Activated T-cell treated with anti-CD3 and anti-CD28 coated beads, Interleukin-2, amount 50 U/mL, for 24 hours (primary cell): ENCODE measurements around the gene GCDH.
"Not testable (repeated sequence)": the region's sequence is repeated elsewhere in the genome, so short reads cannot be mapped to it uniquely, and the experiment has no call there.

Experiments
- DNase-seq: peaks from one replicate; pipeline ENCODE4 v3.0.0-alpha.2; 2020
- H3K27ac Mint-ChIP-seq: 2 replicates; pipeline ENCODE4 v1.8.0; 2020; ENCODE audit warnings: mild to moderate bottlenecking, mixed read lengths
- H3K27me3 Mint-ChIP-seq: 2 replicates; pipeline ENCODE4 v1.8.0; 2020; ENCODE audit warnings: mixed read lengths
- H3K36me3 Mint-ChIP-seq: 2 replicates; pipeline ENCODE4 v1.8.0; 2020; ENCODE audit warnings: low read depth, mixed read lengths
- H3K4me1 Mint-ChIP-seq: 2 replicates; pipeline ENCODE4 v1.8.0; 2020; ENCODE audit warnings: low read depth, mixed read lengths
- H3K4me3 Mint-ChIP-seq: 2 replicates; pipeline ENCODE4 v1.8.0; 2020; ENCODE audit warnings: mild to moderate bottlenecking, moderate library complexity, mixed read lengths
- H3K9me3 Mint-ChIP-seq: 2 replicates; pipeline ENCODE4 v1.8.0; 2020; ENCODE audit warnings: mixed read lengths

Gene GCDH

DNA sequence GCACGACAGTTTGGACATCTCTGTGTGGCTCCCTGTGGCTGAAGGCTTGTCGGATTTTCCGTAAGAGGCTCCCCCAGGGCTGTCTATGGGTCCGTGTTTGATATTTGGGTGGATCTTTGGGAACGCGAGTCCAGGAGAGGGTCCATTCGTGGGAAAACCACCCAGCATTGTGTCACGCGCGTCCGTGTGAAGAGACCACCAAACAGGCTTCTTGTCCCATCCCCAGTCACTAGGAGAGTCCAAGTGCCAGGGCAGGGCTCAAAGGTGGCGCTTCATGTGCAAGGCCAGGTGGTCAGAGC is 6.4 kb upstream of the GCDH start:
- H3K9me3 Mint-ChIP-seq, result peaks cover 2% of the 10 kb centered on the region
- DNase-seq, result no peak
- H3K36me3 Mint-ChIP-seq, result peaks cover 2% of the 10 kb centered on the region
- peak overlapping the region; percentile 82 for H3K4me3 Mint-ChIP-seq
- no peaks in the 10 kb centered on the region for H3K27me3 Mint-ChIP-seq
- peak overlapping the region; percentile 86 for H3K27ac Mint-ChIP-seq
- peaks cover 32% of the 10 kb centered on the region for H3K4me1 Mint-ChIP-seq

DNA sequence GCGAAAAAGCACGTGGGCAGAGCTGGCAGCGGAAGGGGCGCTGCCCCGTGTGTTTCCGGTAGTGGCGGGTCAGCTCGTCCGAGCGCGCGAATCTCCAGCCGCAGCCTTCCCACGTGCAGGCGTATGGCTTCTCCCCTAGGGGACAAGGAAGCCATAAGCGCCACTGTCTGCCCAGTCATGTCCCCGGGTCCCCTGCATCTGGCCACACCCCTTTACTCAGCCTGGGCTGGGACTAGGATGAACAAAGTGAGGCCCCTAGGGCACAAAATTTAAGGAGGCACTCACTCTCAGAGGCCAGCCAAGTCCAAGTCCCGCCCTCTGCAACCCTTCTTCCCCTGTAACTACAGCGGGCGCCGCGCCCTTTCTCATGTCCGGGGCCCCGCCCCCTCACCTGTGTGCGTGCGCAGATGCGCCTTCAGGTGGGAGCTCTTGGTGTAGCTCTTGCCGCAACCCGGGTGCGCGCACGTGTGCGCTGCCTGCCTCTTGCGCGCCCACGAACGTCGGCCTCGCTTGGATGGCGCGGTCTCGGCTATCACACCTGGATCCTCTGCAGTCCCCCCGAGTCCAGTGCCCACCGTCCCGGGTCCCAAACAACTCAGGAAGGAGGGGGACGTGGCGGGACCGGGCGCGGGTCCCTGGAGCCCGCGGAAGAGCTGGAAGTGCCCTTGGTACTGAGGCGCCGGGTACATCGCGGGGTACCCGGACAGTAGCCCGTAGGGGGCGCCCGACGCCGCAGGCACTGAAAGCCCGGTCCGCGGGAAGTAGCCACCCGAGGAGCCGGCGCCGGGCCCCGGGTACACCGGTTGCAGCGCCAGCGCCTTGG is 5.8 kb upstream of the GCDH start:
- Mint-ChIP-seq H3K27me3 (no peaks in the 10 kb centered on the region), H3K9me3 (peaks cover 2% of the 10 kb centered on the region), H3K4me1 (peaks cover 34% of the 10 kb centered on the region), H3K4me3 (peak overlapping the region; percentile 82), H3K36me3 (peaks cover 2% of the 10 kb centered on the region), H3K27ac (peak overlapping the region; percentile 86)
- peak; percentile 93 for DNase-seq

DNA sequence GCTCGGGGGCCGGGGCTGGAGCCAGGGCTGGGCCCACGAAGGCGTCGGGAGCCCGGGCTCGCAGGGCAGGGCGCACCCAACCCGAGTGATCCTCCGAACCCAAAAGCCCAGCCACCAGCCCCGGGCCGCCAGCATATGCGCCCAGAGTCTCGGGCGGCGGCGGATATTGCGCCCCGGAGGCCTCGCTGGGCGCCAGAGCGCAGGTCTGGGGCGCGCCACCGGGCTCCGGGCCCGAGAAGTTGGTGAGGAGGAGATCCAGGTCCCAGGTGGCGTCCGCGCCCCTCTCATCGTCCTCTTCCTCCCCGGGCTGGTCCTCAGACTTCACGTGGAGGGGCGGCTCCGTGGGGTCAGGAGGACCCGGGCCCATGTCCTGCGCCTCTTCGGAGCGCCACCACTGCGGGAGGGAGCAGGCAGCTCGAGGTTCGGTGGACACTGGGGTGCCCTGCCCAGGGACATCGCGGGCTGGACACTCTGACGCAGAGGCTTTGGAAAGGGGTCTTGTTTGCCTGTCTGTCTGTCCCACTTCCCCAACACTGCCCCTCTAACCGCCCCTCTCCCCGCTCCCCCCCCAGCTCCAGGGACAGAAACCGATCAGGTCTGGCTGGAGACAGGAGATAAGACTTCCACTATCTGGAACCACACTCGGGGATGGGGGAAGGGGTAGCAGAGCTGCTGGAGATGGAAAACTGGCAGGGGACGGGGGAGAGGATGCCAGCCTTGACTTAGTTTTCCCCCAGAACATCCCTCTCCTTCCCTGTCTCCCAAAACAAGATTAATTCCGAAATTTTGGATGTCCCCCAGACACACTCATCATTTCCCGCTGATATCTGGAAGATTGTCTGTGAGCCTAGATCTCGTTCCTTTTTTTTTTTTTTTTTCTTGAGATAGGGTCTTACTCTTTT is 5.0 kb upstream of the GCDH start:
- H3K9me3 Mint-ChIP-seq, result peaks cover 2% of the 10 kb centered on the region
- no peak overlapping the region for H3K27ac Mint-ChIP-seq
- peaks cover 1% of the 10 kb centered on the region for H3K36me3 Mint-ChIP-seq
- peak overlapping the region; percentile 52 for H3K4me3 Mint-ChIP-seq
- no peaks in the 10 kb centered on the region for H3K27me3 Mint-ChIP-seq
- no peak for DNase-seq
- H3K4me1 Mint-ChIP-seq, result peaks cover 32% of the 10 kb centered on the region

- Mint-ChIP-seq H3K4me3 (peak overlapping the region; percentile 52), H3K4me1 (peaks cover 35% of the 10 kb centered on the region), H3K27me3 (no peaks in the 10 kb centered on the region), H3K27ac (no peak overlapping the region), H3K36me3 (peaks cover 7% of the 10 kb centered on the region), H3K9me3 (peaks cover 2% of the 10 kb centered on the region)
- no peak for DNase-seq
These were observed 4.3 kb upstream of the GCDH start for GRCh38 chr19:12886651-12886968.

DNA sequence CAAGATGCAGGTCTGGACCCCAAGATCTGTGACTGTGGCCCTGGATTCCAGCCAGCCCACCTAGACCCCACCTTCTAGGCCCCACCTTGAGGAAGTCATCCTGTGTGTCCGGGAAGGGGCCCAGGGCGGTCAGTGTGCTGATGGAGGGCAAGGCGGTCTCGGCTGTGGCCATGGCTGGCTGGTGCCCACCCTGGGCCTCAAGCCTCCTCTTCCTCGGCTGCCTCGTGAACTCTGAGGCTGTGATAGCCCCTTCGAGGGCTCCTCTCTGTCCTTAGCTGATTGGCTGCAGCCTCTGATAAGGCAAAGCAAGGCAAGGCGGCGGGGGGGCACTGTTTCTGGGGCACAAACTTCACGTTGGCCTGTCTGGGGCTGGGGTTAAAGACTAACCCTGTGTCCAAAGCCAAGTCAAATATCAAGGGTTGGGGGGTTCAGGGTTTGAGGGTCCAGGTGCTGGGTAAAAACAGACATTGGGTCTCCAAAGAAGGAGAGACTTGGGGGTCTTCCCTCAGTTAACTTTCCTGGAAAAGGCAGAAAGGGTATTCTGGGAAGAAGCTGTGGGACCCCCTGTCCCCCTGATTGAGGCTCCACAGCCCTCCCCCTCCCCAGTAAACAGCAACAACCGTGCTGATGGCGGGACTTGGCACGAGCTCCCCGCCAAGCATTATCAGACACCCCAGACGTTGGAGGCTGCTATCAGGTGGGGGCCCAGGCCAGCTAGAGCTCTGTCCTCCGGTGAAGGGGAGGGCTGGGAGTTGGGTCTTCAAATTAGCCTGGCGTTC is 3.8 kb upstream of the GCDH start, which contains the start of gene KLF1:
TSS of gene KLF1 (minus strand) at position 233 of the 779 bp plus-strand sequence. CDS start at position 172, 61 bp downstream.
- no peak within 1 kb of the TSS for H3K27ac Mint-ChIP-seq
- peaks cover 11% of the 10 kb centered on the region for H3K36me3 Mint-ChIP-seq
- H3K27me3 Mint-ChIP-seq, result no peaks in the 10 kb centered on the region
- peaks cover 36% of the 10 kb centered on the region for H3K4me1 Mint-ChIP-seq
- no peak for DNase-seq
- peaks cover 2% of the 10 kb centered on the region for H3K9me3 Mint-ChIP-seq
- peak within 1 kb of the TSS; percentile 52 for H3K4me3 Mint-ChIP-seq

- Mint-ChIP-seq H3K27me3 (no peaks in the 10 kb centered on the region), H3K4me3 (no peak overlapping the region), H3K4me1 (peaks cover 34% of the 10 kb centered on the region), H3K9me3 (peaks cover 2% of the 10 kb centered on the region), H3K27ac (no peak overlapping the region), H3K36me3 (peaks cover 13% of the 10 kb centered on the region)
- DNase-seq, result no peak
These were observed 2.9 kb upstream of the GCDH start for GRCh38 chr19:12888006-12888603.

GRCh38 chr19:12890299-12890786 is 617 bp upstream of the GCDH start:
- peak overlapping the region; percentile 99 for H3K4me3 Mint-ChIP-seq
- H3K27me3 Mint-ChIP-seq, H3K9me3 Mint-ChIP-seq, DNase-seq: not testable (repeated sequence)
- peaks cover 29% of the 10 kb centered on the region for H3K4me1 Mint-ChIP-seq
- H3K27ac Mint-ChIP-seq, result peak overlapping the region; percentile 97
- peaks cover 35% of the 10 kb centered on the region for H3K36me3 Mint-ChIP-seq

- H3K27me3 Mint-ChIP-seq, result no peaks in the 10 kb centered on the region
- H3K9me3 Mint-ChIP-seq, result no peaks in the 10 kb centered on the region
- no peak for DNase-seq
- peak overlapping the region; percentile 97 for H3K27ac Mint-ChIP-seq
- peak overlapping the region; percentile 99 for H3K4me3 Mint-ChIP-seq
- H3K4me1 Mint-ChIP-seq, result peaks cover 25% of the 10 kb centered on the region
- peaks cover 47% of the 10 kb centered on the region for H3K36me3 Mint-ChIP-seq
These were observed 627 bp downstream of the GCDH start for GRCh38 chr19:12891553-12892021.

DNA sequence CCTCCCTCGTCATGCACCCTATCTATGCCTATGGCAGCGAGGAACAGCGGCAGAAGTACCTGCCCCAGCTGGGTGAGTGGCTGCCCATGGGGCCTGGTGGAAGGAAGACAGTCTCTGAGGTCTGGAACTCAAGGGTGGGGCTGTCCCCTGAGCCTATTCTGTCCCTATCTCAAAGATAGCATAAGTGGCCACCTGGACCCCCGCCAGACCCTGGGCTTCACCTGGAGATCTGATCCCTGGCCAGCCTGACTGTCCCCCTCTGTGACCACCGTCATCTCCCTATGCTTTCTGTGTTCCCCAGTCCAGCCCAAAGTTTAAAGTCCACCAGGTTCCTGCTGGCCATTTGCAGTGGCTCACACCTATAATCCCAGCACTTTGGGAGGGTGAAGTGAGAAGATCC is 2.6 kb downstream of the GCDH start:
- H3K27ac Mint-ChIP-seq, result peak overlapping the region; percentile 13
- peaks cover 25% of the 10 kb centered on the region for H3K4me1 Mint-ChIP-seq
- no peak for DNase-seq
- H3K27me3 Mint-ChIP-seq, result no peaks in the 10 kb centered on the region
- H3K4me3 Mint-ChIP-seq, result no peak overlapping the region
- H3K36me3 Mint-ChIP-seq, result peaks cover 67% of the 10 kb centered on the region
- no peaks in the 10 kb centered on the region for H3K9me3 Mint-ChIP-seq

- H3K4me3 Mint-ChIP-seq, result no peak overlapping the region
- H3K36me3 Mint-ChIP-seq, result peaks cover 82% of the 10 kb centered on the region
- DNase-seq, result no peak
- peaks cover 25% of the 10 kb centered on the region for H3K4me1 Mint-ChIP-seq
- no peaks in the 10 kb centered on the region for H3K27me3 Mint-ChIP-seq
- no peaks in the 10 kb centered on the region for H3K9me3 Mint-ChIP-seq
- no peak overlapping the region for H3K27ac Mint-ChIP-seq
These were observed 5.5 kb downstream of the GCDH start for GRCh38 chr19:12896460-12896859.

- Mint-ChIP-seq H3K27me3 (no peaks in the 10 kb centered on the region), H3K9me3 (no peaks in the 10 kb centered on the region), H3K27ac (peak overlapping the region; percentile 80), H3K36me3 (peaks cover 70% of the 10 kb centered on the region), H3K4me1 (peaks cover 13% of the 10 kb centered on the region), H3K4me3 (no peak overlapping the region)
- DNase-seq, result no peak
These were observed 9.0 kb downstream of the GCDH start for GRCh38 chr19:12899891-12900518.

- Mint-ChIP-seq H3K4me1 (peaks cover 1% of the 10 kb centered on the region), H3K36me3 (peaks cover 22% of the 10 kb centered on the region), H3K27me3 (no peaks in the 10 kb centered on the region), H3K27ac (no peak overlapping the region), H3K4me3 (no peak overlapping the region), H3K9me3 (no peaks in the 10 kb centered on the region)
- no peak for DNase-seq
These were observed 16.2 kb downstream of the GCDH start for GRCh38 chr19:12907166-12907565.

DNA sequence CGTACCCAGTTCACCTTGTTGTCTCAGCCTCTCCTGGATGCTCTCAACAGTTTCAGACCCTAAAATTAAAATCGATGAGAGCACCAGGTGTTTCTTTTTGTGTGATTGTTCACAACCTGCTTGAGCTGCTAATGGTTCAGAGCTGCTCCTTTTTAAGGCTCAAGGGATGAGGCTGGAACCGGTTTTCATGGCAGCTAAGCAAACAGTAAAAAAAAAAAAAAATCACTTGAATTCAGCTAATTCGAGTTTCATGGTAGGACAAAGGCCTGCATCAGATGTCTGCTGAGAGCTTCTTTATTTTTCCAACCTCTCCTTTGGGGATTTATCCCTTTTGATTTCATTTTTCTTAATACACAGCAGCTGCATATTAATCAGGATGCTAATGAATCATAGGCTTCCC is 21.6 kb downstream of the GCDH start:
- Mint-ChIP-seq H3K27ac (no peak overlapping the region), H3K36me3 (no peaks in the 10 kb centered on the region)

More for the DNA sequence above, 21.6 kb downstream of the GCDH start:
- no peak for DNase-seq
- no peaks in the 10 kb centered on the region for H3K27me3 Mint-ChIP-seq
- no peaks in the 10 kb centered on the region for H3K9me3 Mint-ChIP-seq
- H3K4me1 Mint-ChIP-seq, result peaks cover 20% of the 10 kb centered on the region
- H3K4me3 Mint-ChIP-seq, result no peak overlapping the region
